BJ (cell line): ENCODE results near the gene ANKZF1. TPM values are rescaled to one million over a fixed set of nuclear protein-coding genes. Genes with fewer than 3 reads are reported as not detected.

ENCODE experiments used
- CTCF ChIA-PET: fragments of 350-600 bp; formaldehyde crosslinking; extraction: SDS; loops from one replicate; lab custom pipeline; 2021; ENCODE audit warnings: antibody characterized with exemption, inconsistent platforms; lab: Yijun Ruan, JAX
- POLR2A ChIA-PET: fragments of 300-600 bp; sonication (Branson Sonifier 250); formaldehyde crosslinking; extraction: SDS; loops from one replicate; lab custom pipeline; 2021; ENCODE audit warnings: antibody characterized with exemption; lab: Charles Lee
- DNase-seq: peaks from one replicate; pipeline ENCODE4 v3.0.0-alpha.2; 2011; ENCODE audit warnings: low read depth
- H3K27me3 ChIP-seq: 2 replicates; pipeline ENCODE4 v1.6.0; 2011; ENCODE audit warnings: low read length; ENCODE audit not compliant: control insufficient read depth, insufficient read depth
- H3K36me3 ChIP-seq: 2 replicates; pipeline ENCODE4 v1.5.1; 2011; ENCODE audit warnings: low read length; ENCODE audit not compliant: control insufficient read depth, insufficient read depth
- H3K4me3 ChIP-seq: 2 replicates; pipeline ENCODE4 v1.5.1; 2011; ENCODE audit warnings: low read depth, mild to moderate bottlenecking, control low read depth, low read length
- polyA plus RNA-seq: library from polyadenylated mRNA; depleted of rRNA; stranded (reverse); fragments of >200 nt; gene quantifications from 2 replicates; pipeline ENCODE4 v1.2.3, GENCODE V29; 2011
- TF ChIP-seq, protein P1 (sequence below): IDR thresholded peaks from 2 replicates; pipeline ENCODE4 v1.5.1; 2011; ENCODE audit warnings: low read depth, mild to moderate bottlenecking, control low read depth, inconsistent platforms, low read length, moderate library complexity; ENCODE audit not compliant: insufficient read depth

Gene ANKZF1
- polyA plus RNA-seq, 1 experiment, result 37.7 TPM

DNA sequence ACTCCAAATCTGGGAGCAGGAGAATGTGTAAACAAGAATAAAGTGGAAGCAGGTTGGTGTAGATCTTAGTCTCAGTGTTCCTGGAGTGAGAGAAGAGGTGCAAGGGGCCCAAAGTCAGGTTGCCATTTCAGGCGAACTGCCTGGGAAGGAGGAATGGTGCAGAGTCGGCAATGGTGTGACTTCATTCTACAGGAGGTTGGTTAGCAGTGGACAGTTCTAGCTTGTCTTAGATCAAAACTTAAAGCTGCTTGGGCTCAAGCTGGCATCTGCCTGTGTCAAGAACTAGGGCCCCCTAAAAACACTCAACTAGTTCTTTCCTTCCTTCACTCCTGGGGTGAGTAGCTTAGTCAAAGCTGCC lies 19.2 kb downstream of the ANKZF1 start:
- no peak overlapping the region for H3K4me3 ChIP-seq
- CTCF ChIA-PET, result interaction anchor here (0.9 to 9.5 kb wide), 7 partner anchors 13 to 78 kb away, joined by 3 to 61 read pairs (median 6); partner anchors contain the start of gene DNAJB2
- DNase-seq, result no peak

DNA sequence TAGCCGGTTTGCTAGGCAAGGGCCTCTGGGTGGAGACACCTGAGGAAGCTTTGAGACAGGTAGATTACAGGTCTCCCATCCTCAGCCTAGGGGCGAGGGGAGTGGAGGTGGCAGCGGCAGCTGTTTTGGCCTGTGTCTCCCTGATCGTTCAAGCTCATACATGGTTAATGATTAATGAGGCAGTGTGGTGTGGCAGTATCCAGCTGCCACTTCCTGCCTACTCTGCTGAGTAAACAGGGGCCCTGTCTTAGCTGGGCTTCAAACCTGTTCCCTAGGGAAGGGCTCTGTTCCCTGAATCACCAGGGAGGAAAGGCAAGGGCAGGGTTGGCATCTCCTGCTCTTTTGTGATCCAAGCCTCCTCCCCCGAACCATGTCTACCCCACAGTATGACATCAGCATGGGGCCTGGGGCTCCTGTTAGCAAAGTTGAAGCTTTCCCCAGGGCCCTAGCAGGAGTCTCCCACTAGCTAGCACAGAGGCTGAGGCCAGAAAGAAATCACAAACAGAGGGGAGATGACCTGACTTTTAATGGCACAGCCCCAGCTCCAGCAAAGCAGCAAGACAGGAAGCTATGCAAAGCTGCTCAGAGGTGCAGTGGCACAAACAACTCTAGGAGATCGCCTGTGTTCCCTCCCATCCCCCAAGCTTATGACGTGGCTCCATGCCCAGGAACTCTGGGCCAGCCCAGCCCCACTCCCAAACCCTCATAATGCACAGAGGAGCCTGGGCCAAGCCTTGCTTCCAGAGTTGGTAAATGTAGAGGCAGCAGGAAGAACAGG lies 19.8 kb downstream of the ANKZF1 start:
- Histone ChIP-seq H3K36me3 (peaks cover 10% of the 10 kb centered on the region), H3K4me3 (no peak overlapping the region), H3K27me3 (no peaks in the 10 kb centered on the region)
- ChIA-PET CTCF (interaction anchor here (0.9 to 9.5 kb wide), 9 partner anchors 12 to 78 kb away, joined by 3 to 61 read pairs (median 5); partner anchors contain the start of genes CNPPD1 and DNAJB2), POLR2A (interaction anchor here (1.3 to 1.4 kb wide), 2 partner anchors 20 to 30 kb away, joined by 3 to 5 read pairs; partner anchors contain the start of genes ANKZF1, ATG9A and DNAJB2)
- DNase-seq, result no peak
- TF ChIP-seq, protein P1, sequence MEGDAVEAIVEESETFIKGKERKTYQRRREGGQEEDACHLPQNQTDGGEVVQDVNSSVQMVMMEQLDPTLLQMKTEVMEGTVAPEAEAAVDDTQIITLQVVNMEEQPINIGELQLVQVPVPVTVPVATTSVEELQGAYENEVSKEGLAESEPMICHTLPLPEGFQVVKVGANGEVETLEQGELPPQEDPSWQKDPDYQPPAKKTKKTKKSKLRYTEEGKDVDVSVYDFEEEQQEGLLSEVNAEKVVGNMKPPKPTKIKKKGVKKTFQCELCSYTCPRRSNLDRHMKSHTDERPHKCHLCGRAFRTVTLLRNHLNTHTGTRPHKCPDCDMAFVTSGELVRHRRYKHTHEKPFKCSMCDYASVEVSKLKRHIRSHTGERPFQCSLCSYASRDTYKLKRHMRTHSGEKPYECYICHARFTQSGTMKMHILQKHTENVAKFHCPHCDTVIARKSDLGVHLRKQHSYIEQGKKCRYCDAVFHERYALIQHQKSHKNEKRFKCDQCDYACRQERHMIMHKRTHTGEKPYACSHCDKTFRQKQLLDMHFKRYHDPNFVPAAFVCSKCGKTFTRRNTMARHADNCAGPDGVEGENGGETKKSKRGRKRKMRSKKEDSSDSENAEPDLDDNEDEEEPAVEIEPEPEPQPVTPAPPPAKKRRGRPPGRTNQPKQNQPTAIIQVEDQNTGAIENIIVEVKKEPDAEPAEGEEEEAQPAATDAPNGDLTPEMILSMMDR, result no peak

More for the DNA sequence above, 19.2 kb downstream of the ANKZF1 start:
- Histone ChIP-seq H3K36me3 (peaks cover 10% of the 10 kb centered on the region), H3K27me3 (no peaks in the 10 kb centered on the region)
- POLR2A ChIA-PET, result interaction anchor here (1.3 to 1.4 kb wide), 2 partner anchors 19 to 30 kb away, joined by 3 to 5 read pairs; partner anchors contain the start of genes ANKZF1, ATG9A and DNAJB2
- TF ChIP-seq, protein P1, result no peak

DNA sequence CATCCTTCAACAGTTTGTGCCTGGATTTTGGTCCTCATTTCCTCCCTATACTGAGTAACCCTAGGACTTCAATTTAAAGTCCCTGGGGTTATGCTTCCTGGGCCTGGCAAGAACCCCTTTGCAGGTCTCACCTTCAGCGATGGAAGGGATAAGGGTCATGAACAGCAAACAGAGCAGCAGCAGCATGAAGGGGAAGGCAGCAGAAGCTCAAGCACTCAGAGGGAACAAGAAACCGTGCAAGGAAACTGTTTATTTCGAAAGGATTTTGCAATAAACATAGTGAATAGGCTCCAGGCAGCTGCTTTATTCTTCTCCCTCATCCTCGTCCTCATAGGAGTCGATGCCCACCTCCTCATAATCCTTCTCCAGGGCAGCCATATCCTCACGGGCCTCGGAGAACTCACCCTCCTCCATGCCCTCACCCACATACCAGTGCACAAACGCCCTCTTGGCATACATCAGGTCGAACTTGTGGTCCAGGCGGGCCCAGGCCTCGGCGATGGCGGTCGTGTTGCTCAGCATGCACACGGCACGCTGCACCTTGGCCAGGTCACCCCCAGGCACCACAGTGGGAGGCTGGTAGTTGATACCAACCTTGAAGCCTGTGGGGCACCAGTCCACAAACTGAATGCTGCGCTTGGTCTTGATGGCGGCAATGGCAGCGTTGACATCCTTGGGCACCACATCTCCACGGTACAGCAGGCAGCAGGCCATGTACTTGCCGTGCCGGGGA lies 20.6 kb downstream of the ANKZF1 start:
- POLR2A ChIA-PET, result interaction anchor here (1.4 kb wide), 1 partner anchor 29 kb away, joined by 5 read pairs; the partner anchor contains the start of gene DNAJB2
- Histone ChIP-seq H3K36me3 (peaks cover 10% of the 10 kb centered on the region), H3K27me3 (no peaks in the 10 kb centered on the region), H3K4me3 (no peak overlapping the region)
- CTCF ChIA-PET, result interaction anchor here (0.9 to 9.5 kb wide), 7 partner anchors 20 to 79 kb away, joined by 3 to 61 read pairs (median 6); partner anchors contain the start of genes CNPPD1 and DNAJB2
- TF ChIP-seq, protein P1, result no peak
- no peak for DNase-seq

DNA sequence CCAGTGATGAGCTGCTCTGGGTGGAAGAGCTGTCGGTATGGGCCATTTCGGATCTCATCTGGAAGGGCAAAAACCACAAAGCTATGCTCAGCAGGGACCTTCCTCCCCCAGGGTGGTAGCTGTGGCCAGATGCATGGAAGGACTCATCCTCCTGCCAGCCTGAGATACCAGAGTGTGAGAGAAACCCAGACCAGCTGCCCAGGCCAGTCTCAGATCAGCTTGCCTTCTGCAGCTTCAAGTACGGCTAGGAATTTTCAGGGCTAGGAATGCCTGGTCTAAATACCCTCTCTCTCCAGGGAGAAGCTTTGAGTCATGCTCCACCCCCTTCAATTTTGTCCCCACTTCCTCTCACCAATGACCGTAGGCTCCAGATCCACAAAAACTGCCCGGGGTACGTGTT lies 22.1 kb downstream of the ANKZF1 start:
- Histone ChIP-seq H3K4me3 (no peak overlapping the region), H3K36me3 (peaks cover 10% of the 10 kb centered on the region), H3K27me3 (peaks cover 3% of the 10 kb centered on the region)
- TF ChIP-seq, protein P1, result no peak
- POLR2A ChIA-PET, result no interaction called here
- CTCF ChIA-PET, result interaction anchor here (0.9 to 9.5 kb wide), 6 partner anchors 10 to 137 kb away, joined by 3 to 61 read pairs (median 5); partner anchors contain the start of genes DNAJB2 and DNPEP
- DNase-seq, result no peak
